Natural killer cell (primary cell): ENCODE data around the gene RAB29. TPM values are rescaled to one million over a fixed set of nuclear protein-coding genes. Genes with fewer than 3 reads are reported as not detected.

Experiments used
- ATAC-seq, 3 donors: fragments of 150-1000 bp in 2 of 3; fragments of 200-7000 bp in 1 of 3; cut with Tn5 transposase; 1 replicate in 1 of 3; 2 replicates in 2 of 3; pipeline ENCODE4 v1.10.0; 2021; ENCODE audit warnings: mild to moderate bottlenecking in 2 of 3, moderate library complexity in 2 of 3
- DNase-seq, 2 donors: peaks; one replicate each; pipeline versions ENCODE4 v3.0.0 to v3.0.0-alpha.2; 2013 to 2021; ENCODE audit warnings: mixed read lengths in 1 of 2
- H3K27ac ChIP-seq: one replicate; pipeline ENCODE4 v1.5.1; 2013; ENCODE audit warnings: mild to moderate bottlenecking, low read length
- H3K27me3 ChIP-seq: one replicate; pipeline ENCODE4 v1.6.1; 2013; ENCODE audit warnings: low read length; ENCODE audit not compliant: control insufficient read depth, insufficient read depth
- H3K36me3 ChIP-seq: one replicate; pipeline ENCODE4 v1.6.1; 2013; ENCODE audit warnings: low read length; ENCODE audit not compliant: control insufficient read depth, insufficient read depth
- H3K4me1 ChIP-seq: one replicate; pipeline ENCODE4 v1.6.1; 2013; ENCODE audit warnings: low read length; ENCODE audit not compliant: control insufficient read depth, insufficient read depth
- H3K4me3 ChIP-seq: one replicate; pipeline ENCODE4 v1.5.1; 2013; ENCODE audit warnings: low read length
- H3K9me3 ChIP-seq: one replicate; pipeline ENCODE4 v1.6.1; 2013; ENCODE audit warnings: low read length; ENCODE audit not compliant: control insufficient read depth, insufficient read depth
- H3K27ac Mint-ChIP-seq, 2 donors: one replicate each; pipeline ENCODE4 v1.8.0; 2022; ENCODE audit warnings: mild to moderate bottlenecking in 2 of 2, mixed read lengths in 2 of 2, moderate library complexity in 1 of 2
- H3K27me3 Mint-ChIP-seq, 2 donors: one replicate each; pipeline ENCODE4 v1.8.0; 2022; ENCODE audit warnings: low read depth in 2 of 2, mixed read lengths in 2 of 2
- H3K36me3 Mint-ChIP-seq: one replicate; pipeline ENCODE4 v1.8.0; 2022; ENCODE audit warnings: mixed read lengths
- H3K4me1 Mint-ChIP-seq, 2 donors: one replicate each; pipeline ENCODE4 v1.8.0; 2022; ENCODE audit warnings: mixed read lengths in 2 of 2
- H3K4me3 Mint-ChIP-seq: one replicate; pipeline ENCODE4 v1.8.0; 2022; ENCODE audit warnings: mild to moderate bottlenecking, moderate library complexity, mixed read lengths
- H3K9me3 Mint-ChIP-seq, 2 donors: one replicate each; pipeline ENCODE4 v1.8.0; 2022; ENCODE audit warnings: mixed read lengths in 2 of 2
- CTCF ChIP-seq: fragments of 200-600 bp; IDR thresholded peaks from one replicate; pipeline ENCODE4 v1.8.0; 2022; ENCODE audit warnings: antibody characterized with exemption
- WGBS: methylation state at CpG from one replicate; pipeline ENCODE4 v1.1.7; 2013; ENCODE audit warnings: missing lambda C conversion rate; ENCODE audit not compliant: insufficient coverage; 5-methylcytosine and 5-hydroxymethylcytosine counted together
- intact Hi-C: fragments of 100-400 bp; cut with micrococcal nuclease; formaldehyde crosslinking; loops from one replicate; pipeline ENCODE4 v1.14.2; 2022
- total RNA-seq, 4 donors: library from RNA; stranded (reverse); fragments of 120-200 nt in 1 of 4; gene quantifications; one replicate each; pipeline versions ENCODE4 v1.2.3 to v1.2.4, GENCODE V29; 2013 to 2022

The RAB29 gene
- total RNA-seq, 3 donors from 2014 or later (not counting 1 experiment from before 2014, with no cell fraction given): 69.0 to 120 (median 95.1) TPM

GRCh38 chr1:205769641-205770365, 5.5 kb downstream of the RAB29 start:
- intact Hi-C loops: loop anchor here (5.0 kb wide), 1 partner anchor 33 kb away; no protein-coding TSS in a partner anchor
- DNase-seq: no peak
- Histone ChIP-seq H3K4me1 (peaks cover 26% of the 10 kb centered on the region), H3K27ac (no peak overlapping the region), H3K36me3 (peaks cover 33% of the 10 kb centered on the region), H3K4me3 (no peak overlapping the region), H3K27me3 (no peaks in the 10 kb centered on the region), H3K9me3 (no peaks in the 10 kb centered on the region)
- no peak for ATAC-seq
- H3K27me3 Mint-ChIP-seq: no peaks in the 10 kb centered on the region
- 93% methylated on average over 7 of the region's 8 CpGs for WGBS
- no peaks in the 10 kb centered on the region for H3K9me3 Mint-ChIP-seq
- TF ChIP-seq CTCF: no peak
- no peak overlapping the region for H3K4me3 Mint-ChIP-seq
- peaks cover 64 to 68% of the 10 kb centered on the region in 2 donors for H3K4me1 Mint-ChIP-seq
- peak overlapping the region; percentile 98 for H3K27ac Mint-ChIP-seq
- peaks cover 18% of the 10 kb centered on the region for H3K36me3 Mint-ChIP-seq

GRCh38 chr1:205767248-205767647, 8.0 kb downstream of the RAB29 start:
- intact Hi-C loops: no loop called here
- H3K4me3 ChIP-seq: no peak overlapping the region
- no peak for ATAC-seq
- no peaks in the 10 kb centered on the region for H3K9me3 ChIP-seq
- Mint-ChIP-seq H3K27me3 (no peaks in the 10 kb centered on the region), H3K4me1 (peaks cover 45 to 46% of the 10 kb centered on the region in 2 donors), H3K36me3 (peaks cover 18% of the 10 kb centered on the region), H3K9me3 (no peaks in the 10 kb centered on the region), H3K27ac (peak overlapping the region; percentile 98), H3K4me3 (no peak overlapping the region)
- peaks cover 15% of the 10 kb centered on the region for H3K4me1 ChIP-seq
- peaks cover 38% of the 10 kb centered on the region for H3K36me3 ChIP-seq
- WGBS: 84% methylated on average over 2 of the region's 3 CpGs
- H3K27ac ChIP-seq: no peak overlapping the region
- no peak for DNase-seq
- TF ChIP-seq CTCF: no peak
- H3K27me3 ChIP-seq: no peaks in the 10 kb centered on the region

- intact Hi-C loops: no loop called here
- H3K4me3 ChIP-seq: no peak overlapping the region
- H3K4me1 ChIP-seq: peaks cover 9% of the 10 kb centered on the region
- 85% methylated on average over 3 of the region's 3 CpGs for WGBS
- Mint-ChIP-seq H3K9me3 (no peaks in the 10 kb centered on the region), H3K27ac (peak overlapping the region; percentile 98), H3K36me3 (peaks cover 18% of the 10 kb centered on the region), H3K4me3 (no peak overlapping the region), H3K27me3 (no peaks in the 10 kb centered on the region), H3K4me1 (peaks cover 38 to 40% of the 10 kb centered on the region in 2 donors)
- no peak for DNase-seq
- H3K9me3 ChIP-seq: no peaks in the 10 kb centered on the region
- no peaks in the 10 kb centered on the region for H3K27me3 ChIP-seq
- H3K36me3 ChIP-seq: peaks cover 36% of the 10 kb centered on the region
- no peak for ATAC-seq
- no peak for TF ChIP-seq CTCF
- H3K27ac ChIP-seq: no peak overlapping the region
Measured at GRCh38 chr1:205766570-205766969, 8.7 kb downstream of the RAB29 start.
